Right renal pelvis (tissue), 4 donors: Measurements from ENCODE around the gene WWOX. TPM values are rescaled to one million over a fixed set of nuclear protein-coding genes. Genes with fewer than 3 reads are reported as not detected.

Experiments
- DNase-seq, 4 donors: peaks; one replicate each; pipeline ENCODE4 v3.0.0-alpha.2; 2013; ENCODE audit warnings: low read depth in 4 of 4, low spot score in 3 of 4, missing footprints in 1 of 4
- polyA plus RNA-seq, 4 donors: library from polyadenylated mRNA; unstranded; fragments of 120-200 nt; gene quantifications; one replicate each; pipeline ENCODE4 v1.2.1, GENCODE V29; 2013; ENCODE audit not compliant: insufficient read length in 4 of 4

WWOX gene
- polyA plus RNA-seq, 4 donors: 36.7 to 43.9 (median 38.5) TPM

DNA sequence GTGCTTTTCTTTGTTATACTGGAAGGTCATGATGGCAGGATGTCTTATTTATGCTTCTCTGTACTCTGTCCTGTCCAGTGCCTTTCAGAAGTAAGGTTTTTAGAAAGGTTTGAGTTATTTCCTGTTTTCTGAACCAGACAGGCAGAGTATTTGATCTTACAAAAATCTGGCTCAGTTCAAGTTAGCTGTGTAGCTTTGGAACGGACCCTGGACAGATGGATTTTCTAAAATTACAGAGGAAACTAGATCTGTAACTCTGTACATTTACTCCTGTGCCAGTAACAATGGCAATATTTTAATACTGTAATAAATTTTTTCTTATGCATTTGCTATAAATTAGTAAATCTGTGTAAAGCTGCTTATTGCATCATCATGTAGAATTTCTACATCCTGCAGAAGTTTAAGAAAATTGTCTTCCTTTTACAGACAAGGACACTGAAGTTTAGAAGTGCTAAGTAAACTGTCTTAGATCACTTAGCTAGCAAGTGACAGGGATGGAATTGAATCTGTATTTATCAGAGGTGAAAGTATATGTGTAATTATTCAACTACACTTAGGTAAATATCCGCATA, 347.6 kb downstream of the WWOX start:
- no peak for DNase-seq

DNA sequence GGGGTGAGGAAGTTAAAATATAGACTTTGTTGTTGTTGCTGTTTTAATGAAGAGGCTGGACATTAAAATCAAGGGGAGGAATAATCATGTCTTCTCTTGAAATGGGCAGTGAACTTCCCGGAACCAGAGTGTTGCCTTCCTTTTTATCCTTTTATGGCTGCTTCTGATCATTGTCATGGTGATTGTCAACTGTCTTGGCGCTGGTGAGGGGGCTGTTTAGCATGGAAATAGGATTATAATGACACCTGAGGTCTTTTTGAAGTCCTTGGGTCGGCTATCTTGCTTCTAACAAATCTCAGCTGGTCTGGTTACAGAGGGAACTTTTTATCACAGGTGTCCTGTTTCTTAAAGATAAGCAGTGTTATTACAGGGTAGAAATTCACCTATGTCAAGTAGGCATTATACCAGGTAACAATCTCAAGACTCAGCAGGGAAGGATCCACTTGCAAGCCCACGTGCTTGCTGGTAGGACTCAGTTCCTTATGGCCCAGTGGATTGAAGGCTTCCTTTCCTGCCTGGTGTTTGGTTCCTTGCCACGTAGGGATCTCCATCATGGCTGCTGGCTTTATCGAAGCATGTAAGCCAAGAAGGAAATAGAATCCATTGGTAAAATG, 349.3 kb downstream of the WWOX start:
- no peak for DNase-seq

DNA sequence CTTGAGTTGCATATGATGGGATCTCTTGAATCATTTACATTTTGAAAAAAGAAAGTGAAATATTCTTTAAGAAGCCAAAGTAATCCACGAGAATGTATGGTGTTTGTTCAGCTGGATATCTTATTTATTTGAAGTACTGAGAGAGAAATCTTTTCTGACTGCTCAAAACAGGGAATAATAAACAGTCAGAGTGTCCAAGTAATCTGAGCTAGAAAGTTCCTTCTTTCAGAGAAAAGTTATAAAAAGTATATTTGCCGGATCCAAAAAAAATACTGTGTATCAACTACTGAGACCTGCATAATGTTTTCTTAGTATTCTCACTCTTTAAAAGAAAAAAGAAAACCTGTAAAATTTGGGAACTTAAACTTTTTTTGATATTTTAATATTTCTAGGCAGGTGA, 350.8 kb downstream of the WWOX start:
- DNase-seq: no peak

DNA sequence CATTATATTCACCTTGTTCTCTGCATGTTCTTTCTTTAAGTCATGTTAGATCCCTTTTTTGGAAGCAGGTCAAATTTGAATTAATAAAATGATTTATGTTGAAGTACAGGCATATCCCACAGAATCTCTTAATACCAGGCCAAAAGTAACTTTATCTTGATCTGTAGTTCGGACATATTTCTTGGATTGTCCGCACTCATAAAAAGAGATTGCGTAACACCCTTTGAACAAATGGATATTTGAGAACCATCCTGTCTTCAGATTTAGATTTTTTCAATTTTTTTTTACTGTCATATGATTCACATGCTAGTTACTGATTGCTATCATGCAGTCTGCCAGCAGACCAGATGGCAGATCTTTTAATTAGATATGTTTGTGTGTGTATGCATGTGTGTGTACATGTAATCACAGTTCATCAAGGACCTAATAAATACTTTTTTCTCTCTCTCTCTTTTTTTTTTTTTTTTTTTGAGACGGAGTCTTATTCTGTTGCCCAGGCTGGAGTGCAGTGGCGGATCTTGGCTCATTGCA, 352.6 kb downstream of the WWOX start:
- no peak for DNase-seq

DNA sequence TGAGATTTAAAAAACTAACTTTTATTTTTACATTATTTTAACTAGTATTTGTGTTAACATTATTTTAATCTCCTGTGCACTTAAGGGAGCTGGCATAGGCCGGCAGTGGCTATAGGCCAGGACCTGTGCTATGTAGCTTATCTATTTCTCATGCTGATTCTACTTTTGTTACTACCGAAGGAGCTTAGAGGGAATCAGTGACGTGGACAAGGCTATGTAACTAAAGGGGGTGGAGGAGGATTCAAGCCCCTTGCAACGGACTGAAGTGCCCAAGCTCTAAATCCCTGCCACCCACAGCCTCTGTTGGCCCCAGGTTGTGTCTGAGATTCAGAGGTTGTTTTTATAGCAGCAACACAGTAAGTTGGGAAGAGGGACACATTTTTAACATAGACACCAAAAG, 356.4 kb downstream of the WWOX start:
- DNase-seq: no peak

DNA sequence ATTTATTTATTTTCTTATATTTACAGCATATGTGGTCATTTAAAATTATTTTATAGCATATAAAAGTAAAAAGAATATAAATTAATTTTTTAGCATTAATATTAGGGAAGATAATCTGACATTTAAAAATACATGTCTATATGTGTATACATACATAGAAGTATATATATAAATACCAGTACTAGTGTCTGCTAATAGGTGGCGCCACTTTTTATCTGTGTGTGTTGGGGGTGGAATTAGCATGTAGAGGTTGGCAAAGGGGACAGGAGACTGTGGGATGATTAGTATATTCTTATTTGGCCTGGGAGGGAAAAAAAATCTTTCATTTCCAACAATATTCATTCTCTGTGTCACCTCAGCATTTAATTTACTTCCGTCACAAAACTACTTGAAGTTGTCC, 359.1 kb downstream of the WWOX start:
- no peak for DNase-seq

DNA sequence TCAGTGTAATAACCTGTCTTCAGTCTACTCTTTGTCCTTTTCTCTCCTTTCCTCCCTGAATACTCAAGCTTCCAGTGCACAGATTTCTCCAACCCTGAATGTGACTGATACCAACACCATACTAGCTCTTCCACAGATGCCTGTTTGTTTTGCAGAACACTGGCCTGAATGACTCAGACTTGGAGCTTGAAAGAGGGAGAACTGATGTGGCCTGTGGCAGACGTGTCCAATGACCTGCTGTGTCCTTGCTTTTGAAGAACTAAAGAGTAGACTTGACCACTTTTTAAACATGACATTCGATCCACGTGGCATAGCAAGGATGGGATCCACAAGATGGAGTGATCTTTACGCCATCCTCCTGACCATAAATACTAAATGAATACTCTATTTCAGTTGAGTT, 361.0 kb downstream of the WWOX start:
- DNase-seq: no peak

DNA sequence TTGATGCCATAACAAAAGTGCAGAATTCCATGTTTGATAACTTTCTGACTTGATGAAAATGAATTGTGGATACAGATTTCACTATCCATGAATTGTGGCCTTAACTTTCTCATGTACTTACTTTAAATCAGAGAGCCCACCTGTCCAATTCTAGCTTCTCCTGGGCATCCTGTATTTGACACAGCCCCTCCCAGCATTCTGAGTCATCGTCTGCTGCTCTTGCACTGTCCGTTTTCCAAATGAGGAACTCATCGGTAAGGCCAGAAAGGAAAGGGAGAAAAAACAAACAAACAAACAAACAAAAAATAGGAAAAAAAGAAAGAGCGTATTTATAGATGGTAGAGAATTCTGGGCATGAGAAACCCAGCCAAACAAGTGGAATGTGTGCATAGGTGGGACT, 361.6 kb downstream of the WWOX start:
- DNase-seq: no peak

DNA sequence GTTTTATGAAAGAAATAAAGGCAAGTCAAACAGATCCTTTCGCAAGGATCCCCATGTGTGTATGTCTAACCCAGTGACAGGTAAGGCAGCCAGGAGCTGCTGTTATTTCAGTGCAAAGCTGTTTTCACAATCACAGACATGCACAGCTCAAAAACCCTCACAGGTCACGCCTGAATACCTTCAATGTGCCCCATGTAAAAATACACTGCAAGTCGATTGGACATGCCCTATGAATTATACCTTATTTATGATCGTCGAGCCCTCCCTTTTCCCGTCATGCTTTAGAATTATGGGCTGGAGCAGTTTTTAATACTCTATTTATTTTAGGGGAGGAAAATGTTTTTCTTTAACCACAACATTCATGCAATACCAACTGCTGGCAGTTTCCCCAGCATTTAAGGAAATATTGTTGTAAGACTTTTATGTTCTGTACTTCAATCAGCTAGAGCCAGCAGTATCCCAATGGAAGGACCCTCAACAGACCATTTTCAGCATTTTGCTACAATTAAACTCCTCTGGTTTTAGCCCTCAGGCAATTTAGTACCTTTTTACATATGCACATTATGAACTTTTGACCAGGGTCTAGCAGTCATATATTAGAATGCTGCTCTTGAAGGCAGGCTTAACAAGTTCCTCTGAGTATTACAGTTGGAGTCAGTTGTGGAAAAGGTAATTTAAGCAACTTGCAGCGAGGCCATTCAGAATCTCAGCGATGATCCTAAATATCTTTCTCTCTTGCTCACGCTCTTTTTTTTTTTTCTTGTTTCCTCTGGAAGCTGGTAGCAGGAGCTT, 362.2 kb downstream of the WWOX start:
- no peak for DNase-seq

DNA sequence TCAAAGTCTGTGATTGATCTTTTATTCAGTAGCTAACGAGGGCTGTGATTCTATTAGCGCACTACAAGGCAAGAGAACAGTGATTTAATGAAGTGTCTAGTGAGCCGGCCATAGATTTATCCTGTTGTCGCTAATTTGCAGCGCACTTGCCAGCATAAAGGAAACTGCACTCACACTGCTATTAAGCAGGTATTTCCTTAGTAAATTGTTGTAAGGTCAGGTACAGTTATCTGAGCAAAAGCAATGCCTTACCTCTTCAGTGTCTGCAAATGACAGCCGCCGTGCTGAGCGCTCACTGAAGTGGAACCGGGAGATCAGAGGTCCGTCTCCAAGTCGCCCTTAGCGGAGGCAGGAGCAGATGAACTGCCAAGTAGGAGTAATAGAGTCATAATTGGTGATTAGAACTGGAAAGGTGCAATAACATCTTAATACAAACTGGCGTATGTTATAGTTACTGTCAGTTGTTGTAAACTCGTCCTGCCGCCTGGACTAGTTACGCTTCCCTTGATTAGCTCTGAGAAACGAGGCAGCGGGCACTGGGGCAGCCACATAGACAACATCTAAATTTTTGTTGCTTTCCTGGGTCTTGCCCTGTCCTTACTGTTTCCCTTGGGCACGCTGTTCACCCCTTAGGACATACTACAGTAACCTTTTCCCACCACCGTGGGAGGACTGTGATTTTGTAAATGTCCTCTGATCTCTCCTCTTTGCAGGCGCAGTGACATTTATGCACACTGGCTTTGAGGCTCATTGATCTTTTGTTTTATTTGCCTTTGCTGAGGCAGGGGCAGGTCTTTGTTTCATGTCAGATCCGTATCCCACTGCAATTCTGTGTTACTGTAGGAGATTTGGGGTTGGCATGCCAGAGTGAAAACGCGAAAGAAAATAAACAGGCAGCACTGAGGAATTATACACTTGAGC, 363.1 kb downstream of the WWOX start:
- DNase-seq: no peak

DNA sequence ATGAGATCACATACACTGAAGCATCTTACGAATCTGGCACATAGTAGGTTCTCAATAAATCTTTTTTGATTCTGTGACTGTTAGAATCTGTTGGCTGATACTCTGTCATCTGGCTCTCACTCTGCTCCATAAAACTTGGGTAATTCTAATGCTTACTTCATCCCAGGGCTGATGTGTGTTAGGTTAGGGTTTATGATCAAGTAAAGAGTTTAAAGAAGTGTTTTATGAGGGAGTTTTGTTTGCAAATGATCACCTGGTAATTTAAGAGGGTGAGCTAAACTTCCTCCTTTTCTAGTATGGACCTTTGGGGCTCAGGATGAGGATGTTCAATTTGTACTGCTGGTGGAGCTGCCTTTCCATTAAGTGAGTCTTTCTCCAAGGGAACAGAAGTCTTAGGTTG, 364.1 kb downstream of the WWOX start:
- no peak for DNase-seq

DNA sequence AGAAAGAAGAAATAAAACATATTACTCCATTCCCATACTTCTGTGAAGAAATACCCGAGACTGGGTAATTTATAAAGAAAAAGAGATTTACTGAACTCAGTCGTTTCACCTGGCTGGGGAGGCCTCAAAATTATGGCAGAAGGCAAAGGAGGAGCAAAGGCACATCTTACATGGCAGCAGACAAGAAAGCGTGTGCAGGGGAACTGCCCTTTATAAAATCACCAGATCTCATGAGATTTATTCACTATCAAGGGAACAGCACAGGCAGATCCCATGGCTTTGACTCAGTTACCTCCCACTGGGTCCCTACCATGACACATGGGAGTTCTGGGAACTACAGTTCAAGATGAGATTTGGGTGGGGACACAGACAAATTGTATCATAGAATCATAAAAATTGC, 365.4 kb downstream of the WWOX start:
- no peak for DNase-seq

DNA sequence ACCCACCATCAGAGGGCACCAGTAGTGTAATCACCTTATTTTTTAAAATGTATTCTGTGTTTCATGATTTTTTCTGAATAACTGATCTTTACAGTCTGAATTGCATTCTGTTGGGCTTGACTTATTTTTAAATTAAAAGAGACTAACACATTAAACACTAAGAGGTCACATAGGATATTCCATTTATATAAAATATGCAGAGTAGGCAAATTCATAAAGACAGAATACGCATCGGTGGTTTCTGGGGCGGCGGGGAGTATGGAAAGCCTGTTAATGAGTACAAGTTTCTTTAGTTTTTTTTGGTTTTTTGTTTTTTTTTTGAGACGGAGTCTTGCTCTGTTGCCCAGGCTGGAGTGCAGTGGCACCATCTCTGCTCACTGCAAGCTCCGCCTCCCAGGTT, 366.3 kb downstream of the WWOX start:
- DNase-seq: no peak

DNA sequence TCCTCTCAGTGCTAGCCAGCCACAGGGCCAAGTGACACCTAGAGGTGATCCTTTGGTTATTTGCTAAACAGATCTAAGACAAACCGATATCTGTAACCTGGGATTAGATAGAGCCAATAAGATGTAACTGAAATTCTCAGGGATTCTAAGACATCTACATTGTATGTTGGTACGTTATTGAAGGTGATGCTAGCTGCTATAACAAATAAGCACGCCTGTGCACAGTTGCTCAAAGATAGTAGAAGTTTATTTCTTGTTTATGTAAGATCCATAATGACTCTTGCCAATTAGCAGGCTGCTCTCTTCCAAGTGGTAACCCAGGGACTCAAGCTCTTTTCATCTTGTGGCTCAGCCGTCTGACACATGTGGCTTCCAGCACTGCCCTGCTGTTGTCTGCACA, 370.3 kb downstream of the WWOX start:
- no peak for DNase-seq

DNA sequence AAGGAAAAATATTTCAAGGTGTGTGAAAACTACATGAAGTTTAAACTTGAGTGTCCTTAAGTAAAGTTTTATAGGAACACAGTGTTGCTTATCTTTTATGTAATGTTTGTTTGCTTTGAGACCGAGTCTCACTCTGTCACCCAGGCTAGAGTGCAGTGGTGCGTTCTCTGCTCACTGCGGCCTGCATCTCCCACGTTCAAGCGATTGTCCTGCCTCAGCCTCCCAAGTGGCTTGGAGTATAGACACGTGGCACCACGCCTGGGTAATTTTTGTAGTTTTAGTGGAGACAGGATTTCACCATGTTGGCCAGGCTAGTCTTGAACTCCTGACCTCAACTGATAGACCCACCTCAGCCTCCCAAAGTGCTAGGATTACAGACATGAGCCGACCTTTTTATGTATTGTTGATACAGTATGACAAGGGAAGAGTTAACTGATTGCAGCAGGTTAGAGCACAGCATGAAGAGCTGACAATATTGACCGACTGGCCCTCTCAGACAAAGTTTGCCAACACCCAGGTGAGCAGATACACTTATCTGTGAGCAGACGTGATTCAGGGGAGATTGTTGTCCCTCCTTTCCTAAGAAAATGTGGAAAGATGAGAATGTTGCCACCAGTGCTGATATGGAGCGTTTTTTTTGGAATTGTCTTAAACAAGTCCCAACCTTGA, 373.7 kb downstream of the WWOX start:
- no peak for DNase-seq

DNA sequence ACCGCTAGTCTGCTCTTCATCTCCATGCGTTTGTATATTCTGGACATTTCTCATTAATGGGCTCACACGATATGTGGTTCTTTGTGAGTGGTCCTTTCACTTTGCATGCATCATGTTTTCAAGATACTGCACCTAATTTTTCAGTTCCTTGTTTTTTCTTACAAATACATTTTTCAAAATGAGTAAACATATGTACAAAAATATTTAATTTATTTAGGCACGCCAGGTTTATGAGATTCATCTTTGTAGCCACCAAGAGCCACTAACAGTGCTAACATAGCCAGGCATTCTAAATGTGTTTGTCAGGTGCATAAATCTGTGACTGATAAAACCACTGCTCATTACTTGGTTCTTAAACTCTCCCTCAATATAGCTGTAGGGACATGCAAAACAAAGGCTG, 375.3 kb downstream of the WWOX start:
- DNase-seq: no peak

DNA sequence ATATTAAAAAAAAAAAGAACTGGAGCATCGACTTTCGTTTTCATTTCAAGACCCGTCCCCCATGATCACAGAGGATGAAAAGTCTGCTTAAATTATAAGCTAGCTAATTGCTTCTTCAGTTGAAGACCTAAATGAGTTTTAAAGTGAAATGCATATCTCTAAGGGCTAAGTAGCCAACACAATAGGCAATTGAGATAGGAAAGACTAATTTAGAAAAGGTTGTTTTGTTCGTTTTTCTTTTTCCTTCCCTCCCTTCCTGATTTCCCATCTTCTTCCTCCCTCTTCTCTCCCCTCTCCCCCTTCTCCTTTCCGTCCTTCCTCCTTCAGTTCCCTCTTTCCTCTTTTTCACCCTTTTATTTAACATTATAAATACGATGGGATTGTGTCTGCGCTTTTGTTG, 377.2 kb downstream of the WWOX start:
- DNase-seq: no peak

DNA sequence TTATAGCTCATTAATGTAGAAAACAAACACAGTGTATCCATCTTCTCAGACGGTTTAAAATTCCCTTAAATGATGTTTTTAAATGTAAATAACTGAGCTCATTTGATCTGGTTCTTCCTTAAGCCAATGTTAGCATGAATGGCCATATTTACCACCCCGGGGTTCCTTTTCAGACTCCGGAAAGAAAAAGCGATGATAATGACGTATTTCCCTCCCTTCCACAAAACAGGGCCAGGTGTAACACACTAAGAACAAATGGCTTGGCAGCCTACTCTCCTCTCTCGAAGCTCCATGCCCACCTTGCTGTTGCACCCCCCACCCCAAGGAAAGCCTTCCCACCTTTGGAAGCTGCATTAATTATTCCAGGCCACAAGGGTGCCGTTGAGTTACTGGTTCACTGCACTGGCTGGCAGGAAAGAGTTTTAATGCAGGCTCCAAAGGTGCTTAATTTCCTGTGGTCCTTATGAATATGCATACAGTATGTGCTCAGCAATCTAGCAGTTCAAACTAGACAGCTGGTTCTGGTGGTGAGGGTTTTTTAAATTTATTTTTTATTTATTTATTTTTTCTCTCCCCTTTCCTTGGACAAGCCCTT, 378.9 kb downstream of the WWOX start:
- DNase-seq: peak in 1 of 4 donors; percentile 46

DNA sequence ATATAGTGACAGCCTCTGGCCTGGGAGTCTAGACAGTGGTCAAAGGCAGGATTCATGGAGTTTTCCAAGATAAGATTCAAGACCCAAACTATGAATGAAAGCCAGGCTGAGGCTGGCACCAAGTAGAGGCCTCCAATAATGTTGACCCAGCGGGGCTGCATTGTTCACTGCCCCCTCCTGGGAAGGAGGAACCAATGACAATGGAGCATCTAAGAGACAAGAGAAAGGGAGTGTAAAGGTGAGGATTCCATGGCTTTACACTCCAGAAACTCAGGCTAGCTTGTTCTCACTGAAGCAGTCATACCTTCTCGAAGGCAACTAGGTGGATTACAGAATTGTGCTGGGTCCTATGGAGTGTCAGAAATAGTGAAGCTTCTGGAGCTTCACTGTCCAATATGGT, 380.3 kb downstream of the WWOX start:
- no peak for DNase-seq

DNA sequence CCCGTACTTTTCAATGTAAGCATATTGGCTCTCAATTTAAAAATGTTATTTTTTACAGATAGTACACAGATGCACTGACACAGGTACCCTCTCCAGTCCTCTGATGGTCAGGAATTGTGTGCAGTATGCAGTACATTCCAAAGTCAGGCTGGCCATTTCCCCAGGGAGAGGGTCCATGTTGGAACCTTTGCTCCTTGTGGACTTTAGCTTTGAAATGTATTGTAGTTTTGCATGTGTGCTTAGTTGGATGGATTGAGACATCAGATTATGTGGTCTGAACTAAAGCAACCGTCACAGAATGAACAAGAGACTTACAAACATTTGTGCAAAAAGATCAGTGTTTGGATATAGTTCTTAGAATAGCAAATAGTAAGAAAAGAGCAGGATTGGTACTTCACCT, 381.1 kb downstream of the WWOX start:
- DNase-seq: no peak
